SK-N-SH treated with all-trans-retinoic acid at 6 μM for 48 hours (cell line): ENCODE data around the gene C22orf23.

Source experiments
- TF ChIP-seq, protein P1 (sequence below): fragments of 250-450 bp; sonication (Bioruptor Pico); IDR thresholded peaks from 2 replicates; pipeline ENCODE4 v1.5.0; 2020; ENCODE audit warnings: mild to moderate bottlenecking, moderate library complexity
- TF ChIP-seq, protein P2 (sequence below): fragments of 250-450 bp; sonication (Bioruptor Pico); IDR thresholded peaks from 2 replicates; pipeline ENCODE4 v1.8.0; 2020; ENCODE audit warnings: mild to moderate bottlenecking, moderate library complexity, borderline replicate concordance

DNA sequence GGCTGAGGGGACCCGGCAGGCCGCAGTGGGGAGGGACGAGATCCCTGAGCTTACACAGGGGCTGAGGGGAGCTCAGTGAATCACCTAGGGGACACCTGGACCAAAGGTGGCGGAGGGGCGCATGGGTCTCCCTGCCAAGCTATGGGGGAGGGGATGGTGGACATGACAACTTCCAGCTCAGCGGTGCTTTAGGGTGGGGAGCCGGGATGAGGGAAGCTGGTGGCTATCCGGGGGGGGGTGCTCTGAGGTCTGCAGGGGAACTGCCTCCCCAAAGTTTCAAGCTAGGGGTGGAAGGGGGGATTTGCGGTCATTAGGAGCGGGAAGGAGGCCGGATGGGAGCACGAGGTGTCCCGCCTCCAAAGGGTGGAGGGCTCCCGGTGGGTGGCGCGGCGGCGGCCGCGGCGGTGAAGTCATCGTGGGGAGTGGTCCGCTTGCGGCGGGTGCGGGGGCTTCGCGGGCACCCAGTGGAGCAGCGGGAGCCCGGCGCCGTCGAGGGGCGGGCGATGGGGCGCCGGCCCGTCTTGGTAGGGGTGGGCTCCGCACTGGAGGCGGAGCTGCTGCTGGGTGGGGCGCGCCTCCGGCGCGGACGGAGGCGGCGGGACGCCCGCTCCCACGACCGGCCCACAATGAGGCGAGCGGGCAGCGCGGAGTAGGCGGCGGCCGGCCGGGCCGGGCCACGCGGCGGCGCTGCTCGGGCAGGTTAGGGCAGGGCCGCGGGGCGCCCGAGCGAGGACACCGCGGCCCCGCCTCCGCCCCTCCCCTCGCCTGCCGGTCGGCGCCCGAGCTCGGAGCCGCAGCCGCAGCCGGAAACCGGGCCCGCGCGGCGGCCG is 47.7 kb downstream of the C22orf23 start, which contains the start of gene MICALL1:
- TF ChIP-seq, protein P1, sequence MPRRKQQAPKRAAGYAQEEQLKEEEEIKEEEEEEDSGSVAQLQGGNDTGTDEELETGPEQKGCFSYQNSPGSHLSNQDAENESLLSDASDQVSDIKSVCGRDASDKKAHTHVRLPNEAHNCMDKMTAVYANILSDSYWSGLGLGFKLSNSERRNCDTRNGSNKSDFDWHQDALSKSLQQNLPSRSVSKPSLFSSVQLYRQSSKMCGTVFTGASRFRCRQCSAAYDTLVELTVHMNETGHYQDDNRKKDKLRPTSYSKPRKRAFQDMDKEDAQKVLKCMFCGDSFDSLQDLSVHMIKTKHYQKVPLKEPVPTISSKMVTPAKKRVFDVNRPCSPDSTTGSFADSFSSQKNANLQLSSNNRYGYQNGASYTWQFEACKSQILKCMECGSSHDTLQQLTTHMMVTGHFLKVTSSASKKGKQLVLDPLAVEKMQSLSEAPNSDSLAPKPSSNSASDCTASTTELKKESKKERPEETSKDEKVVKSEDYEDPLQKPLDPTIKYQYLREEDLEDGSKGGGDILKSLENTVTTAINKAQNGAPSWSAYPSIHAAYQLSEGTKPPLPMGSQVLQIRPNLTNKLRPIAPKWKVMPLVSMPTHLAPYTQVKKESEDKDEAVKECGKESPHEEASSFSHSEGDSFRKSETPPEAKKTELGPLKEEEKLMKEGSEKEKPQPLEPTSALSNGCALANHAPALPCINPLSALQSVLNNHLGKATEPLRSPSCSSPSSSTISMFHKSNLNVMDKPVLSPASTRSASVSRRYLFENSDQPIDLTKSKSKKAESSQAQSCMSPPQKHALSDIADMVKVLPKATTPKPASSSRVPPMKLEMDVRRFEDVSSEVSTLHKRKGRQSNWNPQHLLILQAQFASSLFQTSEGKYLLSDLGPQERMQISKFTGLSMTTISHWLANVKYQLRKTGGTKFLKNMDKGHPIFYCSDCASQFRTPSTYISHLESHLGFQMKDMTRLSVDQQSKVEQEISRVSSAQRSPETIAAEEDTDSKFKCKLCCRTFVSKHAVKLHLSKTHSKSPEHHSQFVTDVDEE = no peak
- TF ChIP-seq, protein P2, sequence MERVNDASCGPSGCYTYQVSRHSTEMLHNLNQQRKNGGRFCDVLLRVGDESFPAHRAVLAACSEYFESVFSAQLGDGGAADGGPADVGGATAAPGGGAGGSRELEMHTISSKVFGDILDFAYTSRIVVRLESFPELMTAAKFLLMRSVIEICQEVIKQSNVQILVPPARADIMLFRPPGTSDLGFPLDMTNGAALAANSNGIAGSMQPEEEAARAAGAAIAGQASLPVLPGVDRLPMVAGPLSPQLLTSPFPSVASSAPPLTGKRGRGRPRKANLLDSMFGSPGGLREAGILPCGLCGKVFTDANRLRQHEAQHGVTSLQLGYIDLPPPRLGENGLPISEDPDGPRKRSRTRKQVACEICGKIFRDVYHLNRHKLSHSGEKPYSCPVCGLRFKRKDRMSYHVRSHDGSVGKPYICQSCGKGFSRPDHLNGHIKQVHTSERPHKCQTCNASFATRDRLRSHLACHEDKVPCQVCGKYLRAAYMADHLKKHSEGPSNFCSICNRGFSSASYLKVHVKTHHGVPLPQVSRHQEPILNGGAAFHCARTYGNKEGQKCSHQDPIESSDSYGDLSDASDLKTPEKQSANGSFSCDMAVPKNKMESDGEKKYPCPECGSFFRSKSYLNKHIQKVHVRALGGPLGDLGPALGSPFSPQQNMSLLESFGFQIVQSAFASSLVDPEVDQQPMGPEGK (CRISPR knock-in tag) = no peak
